HG02970 (cell line): Measurements from ENCODE around the gene HS3ST1.

ENCODE experiments used
- ATAC-seq: cut with Tn5 transposase; IDR thresholded peaks from one replicate; pipeline ENCODE4 v1.9.1; 2021; ENCODE audit warnings: mild to moderate bottlenecking, moderate library complexity, moderate number of reproducible peaks; ENCODE audit not compliant: unreplicated experiment, low FRiP score

The HS3ST1 gene

DNA sequence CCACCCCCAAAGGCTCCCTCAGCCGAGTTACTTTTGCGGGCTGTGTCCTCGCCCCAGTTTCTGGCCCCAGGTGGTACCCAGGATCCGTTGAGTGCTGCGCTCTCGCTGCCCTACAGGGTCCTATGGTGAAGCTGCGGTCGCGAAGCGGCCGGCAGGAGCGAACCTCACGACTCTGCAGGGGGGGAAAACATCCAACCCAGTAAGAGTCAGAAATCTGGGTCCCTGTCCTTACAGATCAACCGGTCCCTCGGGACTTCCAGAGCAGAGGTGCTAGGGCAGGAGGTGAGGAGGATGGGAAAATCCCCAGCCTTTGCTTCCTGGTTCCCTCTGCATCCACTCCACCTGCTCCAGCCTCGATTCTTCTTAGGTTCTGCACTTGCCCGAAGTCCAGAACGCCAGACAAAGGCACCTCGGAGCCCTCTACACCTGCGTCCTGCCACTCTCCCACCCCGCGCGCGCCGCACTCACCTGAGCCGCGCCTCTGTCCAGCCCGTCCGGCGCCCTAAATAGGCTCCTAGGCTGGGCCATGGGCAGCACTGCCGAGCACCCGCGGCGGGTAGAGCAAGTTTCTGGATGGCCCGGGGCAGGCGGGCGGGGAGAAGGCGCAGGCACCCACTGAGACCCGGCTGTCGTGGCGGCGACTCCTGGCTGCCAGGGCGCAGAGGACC is at the start of gene HS3ST1:
Gene HS3ST1 (minus strand): TSS at position 664 of the 668 bp plus-strand sequence. CDS start 28,889 bp downstream, outside the sequence.
- peak; percentile 17 for ATAC-seq

DNA sequence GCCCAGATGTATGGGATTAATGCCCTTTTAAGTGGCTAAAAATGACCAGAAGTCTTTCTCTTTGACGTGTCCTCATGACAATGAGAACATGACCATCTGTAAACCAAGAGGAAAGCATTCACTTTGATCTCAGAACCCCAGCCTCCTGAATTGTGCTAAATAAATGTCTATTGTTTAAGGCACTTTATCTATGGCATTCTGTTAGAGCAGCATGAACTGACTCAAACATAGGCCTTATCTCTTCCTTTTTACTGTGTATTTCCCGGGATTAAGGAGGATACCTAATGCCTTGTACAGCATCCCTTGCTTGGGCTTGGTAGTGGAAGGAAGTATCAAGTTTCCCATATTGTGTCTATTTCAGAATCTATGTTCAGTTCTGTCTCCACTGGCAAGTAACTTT is 47.2 kb upstream of the HS3ST1 start:
- no peak for ATAC-seq

DNA sequence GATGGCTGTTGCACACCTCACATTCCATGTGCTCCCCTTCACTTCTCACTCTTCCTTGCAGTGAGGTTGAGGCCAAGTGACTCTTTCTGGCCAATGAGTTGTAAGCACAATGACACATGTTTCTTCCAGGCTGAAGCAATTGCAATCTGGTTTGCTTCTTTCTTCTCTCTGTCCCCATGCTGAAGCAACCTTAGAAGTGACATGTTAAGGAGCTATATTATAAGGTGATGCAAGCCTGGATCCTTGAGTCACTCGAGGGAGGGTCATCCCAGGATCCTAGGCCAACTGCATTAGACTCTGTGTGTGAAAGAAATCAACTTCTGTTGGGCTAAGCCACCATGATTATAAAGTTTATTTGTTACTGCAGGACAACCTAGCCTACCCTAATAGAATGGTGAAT is 45.5 kb upstream of the HS3ST1 start:
- ATAC-seq: no peak

DNA sequence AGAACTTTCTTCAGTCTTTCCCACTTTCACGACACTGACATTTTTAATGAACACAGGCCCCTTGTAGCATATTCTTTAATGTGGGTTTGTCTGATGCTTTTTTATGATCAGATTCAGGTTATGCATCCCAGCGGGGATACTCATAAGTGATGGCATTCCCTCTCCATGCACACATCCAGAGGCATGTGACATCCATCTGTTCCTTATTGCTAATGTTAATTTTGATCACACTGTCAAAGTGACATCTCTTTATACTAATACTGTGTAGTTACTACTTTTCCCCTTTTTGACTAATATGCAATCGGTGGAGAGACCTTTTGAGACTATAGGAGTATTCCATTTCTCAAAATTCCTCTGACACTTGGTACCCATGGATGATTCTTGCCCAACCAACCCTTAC is 43.8 kb upstream of the HS3ST1 start:
- ATAC-seq: no peak

DNA sequence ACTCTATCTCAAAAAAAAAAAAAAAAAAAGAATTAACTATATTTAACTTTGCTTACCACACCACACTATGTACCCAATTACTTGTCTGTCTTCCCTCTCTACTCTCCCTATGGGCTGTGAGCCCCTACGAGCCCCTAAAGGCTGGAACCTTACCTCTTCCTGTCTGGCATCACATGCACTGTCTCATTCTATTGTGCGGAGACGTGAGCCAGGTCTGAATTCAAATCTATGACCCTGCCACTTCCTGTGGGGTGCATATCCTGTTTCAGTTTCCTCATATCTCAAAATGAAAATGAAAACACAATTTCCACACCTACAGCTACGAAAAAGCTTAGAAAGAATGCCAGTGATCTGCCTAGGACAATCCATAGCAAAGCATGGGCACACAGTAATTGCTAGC is 42.9 kb upstream of the HS3ST1 start:
- peak; percentile 61 for ATAC-seq

DNA sequence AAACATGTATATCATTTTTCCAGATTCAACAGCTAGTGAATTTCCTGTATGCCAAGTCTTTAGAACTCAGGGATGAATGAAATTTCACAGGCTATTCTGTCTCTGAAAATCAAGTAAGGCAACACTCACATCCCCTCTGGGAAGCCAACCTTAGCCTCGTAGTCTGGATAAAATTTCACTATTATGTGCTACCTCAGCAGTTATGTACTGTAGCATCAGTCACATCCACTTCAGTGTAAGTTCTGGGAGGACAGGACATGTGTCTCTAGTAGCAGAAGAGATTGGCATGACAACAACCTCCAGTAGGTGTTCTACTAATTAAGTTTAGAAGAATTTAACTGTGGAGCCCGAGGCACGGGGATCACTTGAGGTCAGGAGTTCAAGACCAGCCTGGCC is 42.4 kb upstream of the HS3ST1 start:
- no peak for ATAC-seq

DNA sequence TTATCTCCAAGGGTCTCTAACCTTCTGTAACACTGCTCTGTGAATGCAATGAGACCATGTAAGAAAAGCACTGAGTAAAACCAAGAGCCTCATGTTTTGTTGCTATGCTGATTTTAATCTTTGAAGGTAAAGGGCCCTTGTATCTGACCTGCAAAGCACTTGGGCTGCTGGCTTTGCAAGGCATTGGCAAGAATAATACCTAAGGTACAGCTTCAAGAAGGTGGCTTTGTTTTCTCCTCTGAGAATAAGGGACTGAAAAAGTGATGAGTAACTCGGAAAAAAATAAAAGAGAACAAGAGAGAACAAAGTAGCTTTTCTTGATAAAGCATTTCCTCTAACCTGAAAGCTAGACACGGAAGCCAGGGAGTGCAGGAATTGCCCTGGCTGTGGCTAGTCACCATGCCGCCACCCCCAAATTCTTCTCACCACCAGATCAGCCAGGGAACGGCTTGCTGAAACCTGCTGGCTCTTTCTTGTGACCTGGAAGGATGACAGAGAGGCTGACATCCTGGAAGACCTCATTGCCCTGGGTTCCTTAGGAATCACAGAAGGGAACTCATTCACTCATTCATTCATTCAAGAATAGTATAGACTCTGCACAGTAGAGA is 41.8 kb upstream of the HS3ST1 start:
- ATAC-seq: peak; percentile 47

DNA sequence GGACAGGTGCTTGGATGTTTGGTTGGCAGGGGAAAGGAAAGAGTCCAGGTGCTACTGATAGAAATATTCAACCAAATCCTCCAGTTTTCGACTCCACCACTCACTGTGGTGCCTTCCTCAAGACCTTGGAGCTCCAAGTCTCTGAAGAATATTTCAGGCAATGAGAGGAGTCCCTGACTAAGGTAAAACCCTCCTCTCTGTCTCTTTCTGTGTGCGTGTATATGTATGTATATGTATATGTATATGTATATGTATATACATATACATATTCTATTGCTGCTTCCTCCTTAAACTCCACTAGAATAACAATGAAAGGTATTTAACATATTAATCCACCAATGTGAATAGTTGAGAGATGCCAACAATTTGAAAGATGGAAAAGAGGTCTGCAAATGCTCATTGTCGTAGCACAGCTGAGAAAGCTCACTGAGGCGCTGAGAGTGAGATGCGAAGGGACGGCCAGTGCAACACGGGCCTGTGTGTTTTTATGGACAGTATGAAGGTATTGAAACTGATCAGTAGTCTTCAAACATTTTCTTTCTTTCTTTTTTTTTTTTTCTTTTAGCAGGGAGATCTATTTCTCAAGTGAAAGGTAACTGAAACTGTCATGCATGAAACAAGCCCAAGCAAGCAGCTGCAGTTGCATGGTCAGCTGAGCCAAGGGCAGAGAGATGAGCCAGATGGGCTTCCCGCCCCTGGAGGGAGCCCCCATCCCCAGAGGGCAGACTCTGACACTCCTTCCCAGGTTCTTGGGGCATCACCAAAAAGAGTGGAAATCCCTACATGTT is 41.1 kb upstream of the HS3ST1 start:
- peak; percentile 56 for ATAC-seq

DNA sequence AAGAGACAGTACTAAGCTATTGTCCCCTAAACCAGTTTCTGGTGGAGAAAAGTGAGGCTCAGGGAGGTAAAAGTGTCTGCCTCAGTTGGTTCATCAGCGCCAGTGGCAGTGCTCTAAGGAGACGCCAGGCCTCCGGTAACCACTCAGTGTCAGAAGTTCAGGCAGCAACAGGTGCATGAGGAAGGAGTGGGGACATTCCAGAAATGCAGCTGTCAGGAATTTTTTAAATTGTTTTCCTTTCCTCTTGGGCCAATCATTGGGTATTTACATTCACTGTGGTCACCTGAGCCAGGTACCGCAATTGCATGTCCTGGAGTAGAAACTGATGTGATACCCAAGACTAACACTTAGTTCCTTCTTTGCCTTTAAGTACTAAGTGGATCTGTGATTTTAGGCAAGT is 40.2 kb upstream of the HS3ST1 start:
- no peak for ATAC-seq

DNA sequence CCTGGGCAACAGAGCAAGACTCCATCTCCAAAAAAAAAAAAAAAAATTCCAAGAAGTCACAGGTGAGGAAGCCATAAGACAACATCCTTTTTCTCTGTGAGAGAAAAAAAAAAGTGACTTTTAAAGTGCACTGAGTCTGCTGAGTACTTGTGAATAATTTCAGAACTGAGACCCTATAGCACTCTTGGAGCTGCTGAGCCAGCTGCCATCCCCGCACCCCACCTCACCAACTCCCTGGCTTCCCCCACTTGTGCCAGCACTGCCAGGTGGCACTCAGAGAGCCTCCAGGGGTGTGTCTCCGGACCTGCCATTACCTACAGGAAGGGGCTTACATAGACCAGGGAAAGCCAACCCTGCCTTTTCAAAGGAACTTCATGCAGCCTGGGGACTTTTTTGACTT is 39.2 kb upstream of the HS3ST1 start:
- ATAC-seq: no peak

DNA sequence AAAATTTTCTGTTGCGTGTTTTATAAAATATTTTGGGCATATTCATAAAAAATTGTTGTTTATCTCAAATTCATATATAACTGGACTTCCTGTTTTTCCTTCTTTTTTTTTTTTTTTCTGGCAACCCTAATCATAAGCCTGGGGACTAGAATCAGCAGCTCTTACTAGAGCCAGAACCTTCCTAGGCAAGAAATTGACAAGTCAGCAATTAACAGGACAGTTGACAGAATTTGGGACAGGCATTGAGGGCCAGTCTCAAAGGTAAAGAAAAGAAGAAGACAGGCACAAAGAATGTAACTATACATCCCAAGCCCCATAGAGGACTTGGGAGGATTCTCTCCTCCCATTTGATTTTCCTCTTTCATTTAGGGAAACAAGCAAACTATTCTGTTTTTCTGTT is 35.0 kb upstream of the HS3ST1 start:
- no peak for ATAC-seq

DNA sequence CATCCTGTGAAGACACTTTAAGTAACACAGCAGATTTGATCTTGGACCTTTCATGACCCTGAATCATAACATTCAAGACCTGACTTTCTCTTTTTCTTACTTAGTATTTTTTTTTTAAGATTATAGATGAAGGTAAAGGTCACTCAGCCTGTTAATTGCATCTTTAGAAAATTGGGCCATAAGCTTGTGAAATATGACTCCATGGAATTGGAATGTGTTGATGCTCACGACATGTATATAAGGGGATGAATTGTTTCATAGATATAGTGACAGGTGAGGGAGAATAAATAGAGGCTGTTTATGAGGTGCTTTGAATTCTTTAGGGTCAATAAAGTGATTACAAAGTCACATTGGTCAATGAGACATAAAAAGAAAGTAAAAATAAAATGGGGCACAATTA is 27.7 kb upstream of the HS3ST1 start:
- no peak for ATAC-seq

DNA sequence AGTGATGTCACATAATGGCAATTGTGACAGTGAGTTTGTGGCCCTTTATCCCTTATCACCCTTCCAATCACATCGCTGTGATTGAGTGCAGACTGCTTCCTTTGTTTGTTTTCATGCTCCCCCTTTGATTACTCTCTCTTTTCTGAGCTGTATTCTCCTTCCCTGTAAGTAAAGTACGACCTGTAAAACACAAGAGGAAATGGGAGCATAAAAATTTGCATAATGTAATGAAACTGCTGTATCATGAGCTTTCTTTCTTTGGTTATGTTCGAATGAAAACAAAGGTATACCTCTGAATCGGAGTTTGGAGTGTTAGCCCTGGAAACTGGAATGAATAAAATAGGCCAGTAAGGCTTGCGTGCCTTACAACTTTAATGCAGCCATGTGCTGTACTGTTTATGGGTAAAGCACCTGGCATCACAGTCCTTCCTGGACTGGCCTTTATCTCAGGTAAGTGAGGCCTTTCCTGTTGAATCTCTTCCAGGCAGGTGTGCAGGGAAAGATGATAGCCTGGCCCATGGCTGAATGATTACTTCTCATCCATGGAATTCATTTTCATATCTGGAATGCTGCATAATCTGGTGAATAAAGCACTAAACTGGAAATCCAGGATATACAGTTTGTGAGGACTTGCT is 26.6 kb upstream of the HS3ST1 start:
- no peak for ATAC-seq

DNA sequence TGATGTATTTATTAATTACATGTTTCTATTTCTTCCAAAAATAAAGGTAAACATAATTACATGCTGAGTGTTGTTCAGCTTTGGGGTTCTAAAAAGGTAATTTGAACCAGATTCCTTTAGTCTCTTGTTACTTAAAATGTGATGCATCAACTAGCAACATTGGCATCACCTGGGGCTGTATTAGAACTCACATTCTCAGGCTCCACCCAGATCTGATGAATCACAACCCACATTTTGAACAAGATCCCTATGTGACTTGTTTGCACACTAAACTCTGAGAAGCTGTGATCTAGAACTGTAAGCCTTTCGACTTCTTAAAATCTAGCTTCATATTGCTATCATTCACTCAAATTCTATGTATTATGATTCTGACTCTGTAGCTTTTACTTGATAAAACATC is 23.0 kb upstream of the HS3ST1 start:
- no peak for ATAC-seq

DNA sequence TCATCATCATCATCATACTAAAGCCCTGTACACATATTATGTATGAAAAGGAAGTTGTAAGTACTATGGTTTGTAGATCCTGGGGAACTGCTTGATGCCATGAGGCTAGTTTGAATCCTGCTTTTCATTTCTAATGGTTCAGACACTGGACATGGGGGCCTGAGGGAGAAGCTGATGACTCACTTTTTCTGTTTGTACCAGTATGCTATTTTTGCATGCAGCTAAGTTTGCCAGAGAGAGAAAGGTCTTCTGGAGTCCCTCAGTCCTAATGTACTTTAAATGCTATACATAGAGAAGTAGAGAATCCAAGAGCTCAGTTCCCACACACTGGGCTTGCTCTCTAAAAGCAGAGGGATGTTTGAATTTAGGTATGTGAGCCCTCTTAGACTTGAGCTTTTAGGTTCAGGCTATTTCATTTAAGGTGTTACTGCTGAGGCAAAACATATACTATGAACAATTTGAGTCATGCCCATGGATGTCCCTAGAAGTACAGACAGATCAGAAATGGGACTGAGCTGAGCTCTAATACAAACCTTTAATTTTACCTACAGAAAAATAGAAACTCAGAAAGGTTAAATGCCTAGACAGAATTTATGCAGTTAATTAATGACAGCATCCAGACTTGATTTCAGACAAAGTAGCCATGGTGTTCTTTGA is 17.6 kb upstream of the HS3ST1 start:
- no peak for ATAC-seq

DNA sequence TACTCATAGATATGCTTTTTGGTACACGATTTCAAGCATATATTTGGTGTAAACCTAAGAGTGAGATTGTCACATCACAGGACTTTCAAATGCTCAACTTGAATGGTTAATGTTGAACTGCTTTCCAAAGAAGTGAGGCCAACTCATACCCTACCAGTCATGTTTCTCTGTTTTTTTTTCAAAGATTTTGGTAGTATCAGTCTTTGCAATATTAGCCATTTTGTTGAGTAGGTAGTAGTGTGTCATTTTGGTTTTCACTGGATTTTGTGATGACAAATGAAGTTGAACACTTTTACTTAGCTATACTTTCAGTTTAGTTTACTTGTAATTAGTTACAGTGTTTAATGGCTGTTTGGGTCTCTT is 12.5 kb upstream of the HS3ST1 start:
- no peak for ATAC-seq

DNA sequence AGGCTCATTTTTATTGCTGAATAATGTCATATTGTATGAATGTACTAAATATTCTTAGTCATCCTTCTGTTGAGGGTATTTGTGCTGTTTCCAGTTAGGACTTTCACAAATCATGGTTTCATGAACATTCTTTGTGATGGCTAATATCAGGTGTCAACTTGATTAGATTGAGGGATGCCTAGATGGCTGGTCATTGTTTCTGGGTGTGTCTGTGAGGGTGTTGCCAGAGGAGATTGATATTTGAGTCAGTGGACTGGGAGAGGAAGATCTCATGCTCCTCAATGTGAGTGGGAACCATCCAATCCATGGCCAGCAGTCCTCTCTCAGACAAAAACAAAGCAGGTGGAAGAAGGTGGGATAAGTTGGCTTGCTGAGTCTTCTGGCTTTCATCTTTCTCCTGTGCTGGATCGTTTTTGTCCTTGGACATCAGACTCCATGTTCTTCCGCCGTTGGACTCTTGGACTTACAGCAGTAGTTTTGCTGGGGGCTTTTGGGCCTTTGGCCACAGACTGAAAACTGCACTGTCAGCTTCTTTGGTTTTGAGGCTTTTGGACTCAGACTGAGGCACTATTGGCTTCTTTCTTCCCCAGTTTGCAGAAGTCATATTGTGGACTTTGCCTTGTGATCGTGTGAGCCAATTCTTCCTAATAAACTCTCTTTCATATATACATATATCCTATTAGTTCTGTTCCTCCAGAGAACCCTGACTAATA is 11.9 kb upstream of the HS3ST1 start:
- no peak for ATAC-seq

DNA sequence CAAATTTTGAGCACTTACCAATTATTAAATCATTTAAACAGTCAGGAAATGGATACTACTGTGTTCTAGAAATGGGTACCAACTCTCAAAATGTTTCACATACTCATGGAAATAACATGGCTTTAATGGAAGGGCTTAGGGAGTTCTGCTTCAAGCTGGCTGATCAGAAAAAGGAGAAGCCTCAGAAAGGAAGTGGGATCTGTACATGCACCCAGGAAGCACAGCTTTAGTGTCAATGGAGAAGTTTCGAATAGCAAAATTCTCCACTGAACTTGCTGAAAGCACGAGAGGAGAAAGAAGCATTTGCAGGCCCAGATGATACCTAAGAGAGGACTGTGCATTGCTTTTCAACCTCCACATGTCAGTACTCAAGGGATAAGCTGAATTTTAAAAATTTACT is 11.1 kb upstream of the HS3ST1 start:
- ATAC-seq: no peak

DNA sequence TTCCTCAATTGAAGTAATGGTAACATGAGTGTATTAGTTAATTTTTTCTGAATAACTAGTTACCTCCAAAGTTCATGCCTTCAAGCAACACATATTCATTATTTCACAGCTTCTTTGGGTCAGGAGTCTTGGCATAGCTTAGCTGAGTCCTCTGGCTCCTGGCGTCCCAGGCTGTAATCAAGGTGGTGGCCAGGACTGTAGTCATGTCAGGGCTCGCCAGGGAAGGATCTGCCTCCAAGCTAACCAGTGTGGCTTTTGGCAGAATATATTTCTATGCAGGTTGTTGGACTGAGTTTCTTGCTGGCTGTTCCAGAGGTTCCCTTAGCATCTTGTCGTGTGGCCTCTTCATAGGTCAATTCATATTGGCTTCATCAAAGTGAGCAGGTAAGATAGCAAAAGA is 10.0 kb upstream of the HS3ST1 start:
- no peak for ATAC-seq

DNA sequence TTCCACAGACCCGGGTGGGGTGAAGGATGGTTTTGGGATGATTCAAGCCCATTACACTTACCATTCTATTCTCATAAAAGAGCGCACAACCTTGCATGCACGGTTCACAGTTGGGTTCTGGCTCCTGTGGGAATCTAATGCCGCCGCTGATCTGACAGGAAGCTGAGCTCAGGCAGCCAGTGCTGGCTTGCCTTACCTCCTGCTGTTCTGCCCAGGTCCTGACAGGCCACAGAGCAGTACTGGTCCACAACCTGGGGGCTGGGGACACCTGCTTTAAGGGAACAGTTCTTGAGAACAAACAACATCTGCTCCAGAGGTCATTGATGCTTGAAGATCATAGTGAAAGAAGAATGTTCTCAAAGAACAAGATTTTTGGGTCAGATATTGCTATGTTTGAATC is 8.0 kb upstream of the HS3ST1 start:
- ATAC-seq: no peak
